HL-60 (cell line): Measurements from ENCODE around the gene SP140L.

Experiments
- DNase-seq, 2 experiments: peaks; one replicate each; pipeline ENCODE4 v3.0.0-alpha.2; 2010 to 2020; ENCODE audit warnings: low read depth in 1 of 2, low spot score in 1 of 2
- H3K27ac ChIP-seq: fragments of 250-450 bp; sonication (Bioruptor Pico); replicated peaks from 2 replicates; pipeline ENCODE4 v1.5.1; 2020; ENCODE audit warnings: mild to moderate bottlenecking, moderate library complexity
- H3K27me3 ChIP-seq: fragments of 250-450 bp; sonication (Bioruptor Pico); 2 replicates; pipeline ENCODE4 v1.5.1; 2021; ENCODE audit warnings: mild to moderate bottlenecking, moderate library complexity; ENCODE audit not compliant: insufficient read depth, poor library complexity, severe bottlenecking
- H3K4me3 ChIP-seq: replicated peaks from 2 replicates; pipeline ENCODE4 v1.5.1; 2011; ENCODE audit warnings: mild to moderate bottlenecking, control low read depth, low read length; ENCODE audit not compliant: insufficient read depth
- CTCF ChIP-seq: IDR thresholded peaks from one replicate; pipeline ENCODE4 v1.5.1; 2011; ENCODE audit warnings: low read length, control low read depth, inconsistent platforms; ENCODE audit not compliant: insufficient read depth
- GABPA ChIP-seq: IDR thresholded peaks from 2 replicates; pipeline ENCODE4 v1.6.1; 2012; ENCODE audit warnings: low read depth
- POLR2AphosphoS5 ChIP-seq: IDR thresholded peaks from 2 replicates; pipeline ENCODE4 v1.6.1; 2012; ENCODE audit warnings: low read depth
- REST ChIP-seq: IDR thresholded peaks from 2 replicates; pipeline ENCODE4 v1.6.1; 2012; ENCODE audit warnings: low read depth; ENCODE audit not compliant: insufficient replicate concordance
- SPI1 ChIP-seq: IDR thresholded peaks from 2 replicates; pipeline ENCODE4 v1.6.1; 2012; ENCODE audit warnings: low read depth, mild to moderate bottlenecking, borderline replicate concordance

The SP140L gene

GRCh38 chr2:230362030-230362691 lies 35.2 kb downstream of the SP140L start:
- TF ChIP-seq SPI1, result peak; percentile 68; the same call in 1 of the 2 replicates
- TF ChIP-seq REST, result no peak
- Histone ChIP-seq H3K27ac (no peak overlapping the region), H3K27me3 (no peaks in the 10 kb centered on the region), H3K4me3 (no peak overlapping the region)
- no peak for DNase-seq

- DNase-seq, result no peak
- no peak overlapping the region for H3K4me3 ChIP-seq
- no peaks in the 10 kb centered on the region for H3K27me3 ChIP-seq
- TF ChIP-seq POLR2AphosphoS5 (no peak), GABPA (no peak), CTCF (no peak), REST (no peak)
- H3K27ac ChIP-seq, result no peak overlapping the region
Observed at GRCh38 chr2:230382108-230382507, 55.1 kb downstream of the SP140L start.

GRCh38 chr2:230383453-230383852 lies 56.5 kb downstream of the SP140L start:
- Histone ChIP-seq H3K4me3 (no peak overlapping the region), H3K27ac (no peak overlapping the region), H3K27me3 (no peaks in the 10 kb centered on the region)
- DNase-seq, result no peak
- TF ChIP-seq REST (peak; percentile 72), GABPA (no peak)

- no peak overlapping the region for H3K27ac ChIP-seq
- no peak overlapping the region for H3K4me3 ChIP-seq
- no peaks in the 10 kb centered on the region for H3K27me3 ChIP-seq
- DNase-seq, result no peak
- TF ChIP-seq CTCF (no peak), POLR2AphosphoS5 (no peak), SPI1 (no peak), GABPA (no peak), REST (no peak)
Observed at GRCh38 chr2:230384986-230385385, 58.0 kb downstream of the SP140L start.
